ENCODE data around the gene ETHE1.

The ETHE1 gene, protein sequence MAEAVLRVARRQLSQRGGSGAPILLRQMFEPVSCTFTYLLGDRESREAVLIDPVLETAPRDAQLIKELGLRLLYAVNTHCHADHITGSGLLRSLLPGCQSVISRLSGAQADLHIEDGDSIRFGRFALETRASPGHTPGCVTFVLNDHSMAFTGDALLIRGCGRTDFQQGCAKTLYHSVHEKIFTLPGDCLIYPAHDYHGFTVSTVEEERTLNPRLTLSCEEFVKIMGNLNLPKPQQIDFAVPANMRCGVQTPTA

DNA sequence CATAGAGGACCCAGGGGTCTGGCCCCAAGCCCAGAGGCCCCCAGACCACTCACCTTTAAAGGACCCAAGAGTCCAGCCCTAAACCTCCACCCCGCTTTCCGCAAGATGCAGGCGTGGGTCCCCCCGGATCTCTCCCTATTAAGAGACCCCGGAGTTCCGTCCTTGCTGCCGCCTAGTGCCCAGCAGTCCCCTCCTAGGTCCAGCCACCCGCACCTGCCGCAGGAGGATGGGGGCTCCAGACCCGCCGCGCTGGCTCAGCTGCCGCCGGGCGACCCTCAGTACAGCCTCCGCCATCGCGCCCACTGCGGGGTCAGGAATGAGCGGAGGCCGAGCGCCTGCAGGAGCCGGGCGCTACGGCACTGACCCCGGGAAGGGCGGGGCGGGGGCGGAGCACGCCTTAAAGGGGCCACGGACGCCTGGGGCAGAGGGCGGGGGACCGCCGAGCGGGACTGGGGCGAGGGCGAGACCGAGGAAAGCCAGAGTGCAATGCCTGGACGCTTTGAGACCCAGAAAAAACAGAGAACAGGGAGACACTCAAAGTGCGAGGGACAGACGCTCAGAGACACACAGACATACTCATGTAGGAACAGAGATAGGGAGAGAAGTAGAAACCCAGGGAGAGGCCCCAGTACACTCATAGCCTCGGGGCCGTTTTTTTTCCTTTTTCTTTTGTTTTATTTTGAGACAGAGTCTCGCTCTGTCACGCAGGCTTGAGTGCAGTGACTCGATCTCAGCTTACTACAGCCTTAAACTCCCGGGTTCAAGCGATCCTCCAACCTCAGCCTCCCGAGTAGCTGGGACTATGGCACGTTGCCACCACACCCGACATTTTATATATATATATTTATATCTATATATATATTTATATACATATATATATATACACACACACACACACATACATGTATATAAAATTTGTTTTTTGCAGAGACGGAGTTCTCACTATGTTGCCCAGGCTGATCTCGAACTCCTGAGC is at the start of gene ETHE1:
Gene ETHE1 (minus strand): TSS at position 318 of the 976 bp plus-strand sequence. CDS start 24 bp downstream, at position 294.
- H3K27ac ChIP-seq: no peak within 1 kb of the TSS
- peak within 1 kb of the TSS; percentile 69 for H3K9ac ChIP-seq (ENCODE audit: insufficient read length)
- no peaks in the 10 kb centered on the region for H3K9me3 ChIP-seq (ENCODE audit: low read depth, low read length)
- TF ChIP-seq POLR2AphosphoS5 (IDR thresholded peaks at IDR 0.05; ENCODE audit: borderline replicate concordance, low read depth, low read length): peak; percentile 76; the same call in 1 of the 2 replicates
- TF ChIP-seq FOXP2 (optimal IDR thresholded peaks at IDR 0.05; ENCODE audit: control extremely low read depth, extremely low read length, insufficient read depth): no peak
- no peaks in the 10 kb centered on the region for H3K36me3 ChIP-seq (ENCODE audit: insufficient read depth, low read length)
- DNase-seq (ENCODE audit: low read depth, low spot score): no peak
- peak within 1 kb of the TSS; percentile 83 for H3K4me3 ChIP-seq

DNA sequence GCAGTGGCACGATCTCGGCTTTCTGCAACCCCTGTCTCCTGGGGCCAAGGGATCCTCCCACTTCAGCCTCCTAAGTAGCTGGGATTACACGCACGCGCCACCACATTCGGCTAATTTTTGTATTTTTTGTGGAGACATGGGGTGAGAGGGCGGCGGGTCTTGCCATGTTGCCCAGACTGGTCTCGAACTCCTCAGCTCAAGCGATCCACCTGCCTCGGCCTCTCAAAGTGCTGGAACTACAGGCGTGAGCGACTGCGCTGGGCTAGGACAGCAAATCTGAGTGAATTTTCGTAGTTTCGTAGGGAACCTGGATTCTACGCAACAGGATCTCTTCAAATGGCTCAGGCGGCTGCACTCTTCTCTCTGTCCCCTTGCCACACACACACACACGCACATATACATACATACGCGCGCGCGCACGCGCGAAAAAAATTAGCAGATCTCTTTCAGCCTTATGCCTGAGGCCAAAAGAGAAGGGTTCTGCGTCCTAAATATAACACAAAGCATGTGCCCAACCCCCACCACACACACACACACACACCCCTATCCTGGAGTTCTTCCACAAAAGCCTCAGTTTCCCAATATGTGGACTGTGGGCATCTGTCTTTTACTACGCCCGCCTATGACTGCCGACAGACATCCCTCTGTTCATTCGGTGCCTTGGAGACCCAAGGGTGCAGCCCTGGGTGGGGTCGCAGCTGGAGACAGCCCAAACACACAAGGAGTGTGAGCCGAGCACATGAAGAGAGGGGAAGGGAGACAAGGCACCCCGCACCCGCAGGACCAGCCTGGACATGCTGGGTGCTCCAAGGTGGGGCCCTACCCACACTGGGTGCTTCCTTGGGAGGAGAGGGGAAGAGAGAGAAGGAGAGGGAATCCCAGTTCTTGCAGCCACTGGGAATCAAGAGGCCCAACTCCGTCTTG is 49.2 kb upstream of the ETHE1 start:
- no peak for DNase-seq (ENCODE audit: low read depth, low spot score)
- Histone ChIP-seq H3K9ac (ENCODE audit: insufficient read length) (peak overlapping the region; percentile 22), H3K9me3 (ENCODE audit: low read depth, low read length) (no peaks in the 10 kb centered on the region), H3K36me3 (ENCODE audit: insufficient read depth, low read length) (no peaks in the 10 kb centered on the region; the same call in 1 of the 2 replicates), H3K4me3 (peak overlapping the region; percentile 53; the same call in 1 of the 2 replicates), H3K27ac (peak overlapping the region; percentile 48; the same call in 1 of the 2 replicates)
- TF ChIP-seq FOXP2 (optimal IDR thresholded peaks at IDR 0.05; ENCODE audit: control extremely low read depth, extremely low read length, insufficient read depth) (no peak), EZH2 (IDR thresholded peaks at IDR 0.05) (no peak), POLR2AphosphoS5 (IDR thresholded peaks at IDR 0.05; ENCODE audit: borderline replicate concordance, low read depth, low read length) (no peak)

DNA sequence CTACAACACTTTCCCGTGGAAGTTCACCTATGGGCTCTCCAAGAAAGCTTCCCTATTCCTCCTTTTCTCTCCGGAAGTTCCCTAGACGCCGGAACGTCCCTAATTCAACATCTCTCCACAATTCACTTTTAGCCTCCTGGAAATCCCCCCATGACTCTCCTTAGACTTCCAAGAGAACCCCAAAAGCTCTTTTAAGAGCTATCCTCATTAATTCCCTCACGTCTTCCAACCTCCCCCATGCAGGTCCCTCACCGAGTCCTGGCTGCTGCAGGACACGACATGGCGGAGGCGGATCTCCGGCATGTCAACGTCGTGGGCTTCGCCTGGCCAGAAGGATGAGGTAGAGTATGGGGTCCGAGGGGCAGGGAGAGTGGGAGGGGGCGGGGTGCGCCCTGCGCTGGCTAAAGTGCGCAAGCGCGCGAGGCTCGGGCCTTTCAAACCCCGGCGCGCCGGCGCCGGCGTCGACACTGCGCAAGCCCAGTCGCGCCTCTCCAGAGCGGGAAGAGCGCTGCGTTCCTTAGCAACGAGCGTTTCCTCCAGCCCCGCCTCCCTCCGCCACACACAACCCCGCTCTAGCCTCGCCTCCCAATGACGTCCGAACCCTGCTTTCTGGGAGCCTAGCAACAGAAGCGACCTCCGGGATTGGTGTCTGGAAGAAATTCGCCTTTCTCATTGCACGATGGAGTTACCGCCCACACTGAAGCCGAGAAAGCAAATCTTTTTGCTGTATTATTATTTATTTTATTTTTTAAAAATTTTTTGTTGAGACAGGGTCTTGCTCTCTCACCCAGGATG is 48.4 kb upstream of the ETHE1 start, which contains the start of the genes PINLYP and XRCC1:
Gene PINLYP (plus strand): TSS at position 646 of the 795 bp plus-strand sequence. CDS start 1,391 bp downstream, outside the sequence.
Gene XRCC1 (minus strand): TSS at position 372 of the 795 bp plus-strand sequence. CDS start 69 bp downstream, at position 303.
- no peaks in the 10 kb centered on the region for H3K9me3 ChIP-seq (ENCODE audit: low read depth, low read length)
- H3K27ac ChIP-seq: peak within 1 kb of the TSS; percentile 48; the same call in 1 of the 2 replicates
- H3K9ac ChIP-seq (ENCODE audit: insufficient read length): peak within 1 kb of the TSS; percentile 84
- DNase-seq (ENCODE audit: low read depth, low spot score): peak; percentile 88
- no peaks in the 10 kb centered on the region; the same call in 1 of the 2 replicates for H3K36me3 ChIP-seq (ENCODE audit: insufficient read depth, low read length)
- H3K4me3 ChIP-seq: peak within 1 kb of the TSS; percentile 80
- TF ChIP-seq EZH2 (IDR thresholded peaks at IDR 0.05) (no peak), POLR2AphosphoS5 (IDR thresholded peaks at IDR 0.05; ENCODE audit: borderline replicate concordance, low read depth, low read length) (peak; percentile 85)

DNA sequence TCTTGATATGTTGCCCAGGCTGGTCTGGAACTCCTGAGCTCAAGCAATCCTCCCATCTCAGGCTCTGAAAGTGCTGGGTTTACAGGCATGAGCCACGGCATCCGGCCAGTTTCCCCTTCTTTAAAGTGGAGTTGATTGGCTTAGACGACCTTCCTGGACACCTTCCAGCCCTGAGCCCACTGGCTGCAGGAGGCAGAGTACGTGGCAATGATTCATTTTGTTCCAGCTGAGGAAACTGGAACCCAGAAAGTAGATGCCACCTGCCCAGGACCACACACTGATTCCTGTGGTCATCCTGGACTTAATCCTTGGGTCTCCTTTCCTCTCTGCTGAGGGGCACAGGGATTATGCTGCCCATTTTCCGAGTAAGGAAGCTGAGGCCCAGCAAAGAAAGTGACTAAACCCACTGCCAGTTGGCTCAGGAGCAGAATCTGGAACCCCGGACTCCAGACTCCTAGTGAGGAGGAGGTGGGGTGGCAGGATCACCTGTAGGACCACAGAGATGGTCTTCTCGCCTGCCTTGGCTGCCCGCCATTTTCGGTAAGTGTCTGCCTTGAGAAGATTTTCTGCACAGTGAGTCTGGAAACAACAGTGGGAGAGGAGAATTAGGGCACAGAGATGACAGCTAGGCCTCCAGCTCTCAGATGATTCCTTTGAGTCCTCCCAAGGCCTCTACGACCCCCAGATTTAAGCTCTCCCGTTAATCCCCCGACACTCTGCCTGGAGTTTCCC is 47.6 kb upstream of the ETHE1 start:
- no peaks in the 10 kb centered on the region; the same call in 1 of the 2 replicates for H3K36me3 ChIP-seq (ENCODE audit: insufficient read depth, low read length)
- H3K4me3 ChIP-seq: peak overlapping the region; percentile 80
- peak overlapping the region; percentile 84 for H3K9ac ChIP-seq (ENCODE audit: insufficient read length)
- no peak for DNase-seq (ENCODE audit: low read depth, low spot score)
- H3K9me3 ChIP-seq (ENCODE audit: low read depth, low read length): no peaks in the 10 kb centered on the region
- 0 out of 2 replicates have a peak overlapping the region, but pooled peaks have one; percentile 14 for H3K27ac ChIP-seq
- no peak for TF ChIP-seq FOXP2 (optimal IDR thresholded peaks at IDR 0.05; ENCODE audit: control extremely low read depth, extremely low read length, insufficient read depth)
- TF ChIP-seq EZH2 (IDR thresholded peaks at IDR 0.05): no peak
- TF ChIP-seq POLR2AphosphoS5 (IDR thresholded peaks at IDR 0.05; ENCODE audit: borderline replicate concordance, low read depth, low read length): no peak

DNA sequence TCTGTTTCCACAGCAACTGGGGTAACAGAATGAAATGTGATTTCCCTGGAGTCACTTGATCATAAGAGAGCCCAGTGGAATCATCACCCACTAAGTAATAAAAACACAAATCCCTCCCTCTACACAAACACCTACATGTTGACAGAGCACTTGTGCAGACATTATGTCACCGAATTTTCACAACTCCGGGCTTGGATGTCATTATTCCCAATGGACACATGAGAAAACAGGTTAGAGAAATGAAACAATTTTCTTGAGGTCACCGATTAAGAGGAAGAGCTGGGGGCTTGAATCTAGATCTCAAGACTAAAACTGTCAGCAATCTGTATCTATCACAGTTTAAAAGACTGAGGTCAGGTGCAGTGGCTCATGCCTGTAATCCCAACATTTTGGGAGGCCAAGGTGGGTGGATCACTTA is 45.2 kb upstream of the ETHE1 start:
- Histone ChIP-seq H3K9me3 (ENCODE audit: low read depth, low read length) (no peaks in the 10 kb centered on the region), H3K27ac (no peak overlapping the region), H3K4me3 (no peak overlapping the region), H3K9ac (ENCODE audit: insufficient read length) (no peak overlapping the region), H3K36me3 (ENCODE audit: insufficient read depth, low read length) (no peaks in the 10 kb centered on the region; the same call in 1 of the 2 replicates)
- TF ChIP-seq FOXP2 (optimal IDR thresholded peaks at IDR 0.05; ENCODE audit: control extremely low read depth, extremely low read length, insufficient read depth) (no peak), EZH2 (IDR thresholded peaks at IDR 0.05) (no peak), POLR2AphosphoS5 (IDR thresholded peaks at IDR 0.05; ENCODE audit: borderline replicate concordance, low read depth, low read length) (no peak)
- DNase-seq (ENCODE audit: low read depth, low spot score): no peak

DNA sequence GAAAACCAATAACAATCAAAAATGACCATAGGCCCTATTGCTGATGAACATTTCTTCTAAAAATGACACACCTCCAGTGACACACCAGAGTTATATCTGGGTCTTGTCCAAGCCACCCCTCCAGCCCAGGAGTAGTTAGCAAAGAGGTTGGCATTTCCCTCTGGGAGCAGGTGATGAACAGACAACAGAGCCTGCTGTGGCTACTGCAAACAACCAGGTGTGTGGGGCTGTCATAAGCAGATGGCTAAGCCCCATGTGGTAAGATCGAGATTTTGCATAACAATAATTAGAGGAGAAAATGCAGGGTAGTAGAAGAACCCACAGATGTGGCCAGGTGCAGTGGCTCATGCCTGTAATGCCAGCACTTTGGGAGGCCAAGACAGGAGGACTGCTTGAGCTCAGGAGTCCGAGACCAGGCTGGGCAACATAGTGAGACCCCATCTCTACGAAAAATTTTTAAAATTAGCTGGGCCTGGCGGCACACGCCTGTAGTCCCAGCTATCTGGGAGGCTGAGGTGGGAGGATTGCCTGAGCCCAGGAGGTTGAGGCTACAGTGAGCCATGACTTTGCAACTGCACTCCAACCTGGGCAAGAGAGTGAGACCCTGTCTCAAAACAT is 43.3 kb upstream of the ETHE1 start:
- no peak for DNase-seq (ENCODE audit: low read depth, low spot score)
- Histone ChIP-seq H3K36me3 (ENCODE audit: insufficient read depth, low read length) (no peaks in the 10 kb centered on the region; the same call in 1 of the 2 replicates), H3K9me3 (ENCODE audit: low read depth, low read length) (no peaks in the 10 kb centered on the region), H3K4me3 (no peak overlapping the region), H3K9ac (ENCODE audit: insufficient read length) (no peak overlapping the region), H3K27ac (no peak overlapping the region)
- TF ChIP-seq POLR2AphosphoS5 (IDR thresholded peaks at IDR 0.05; ENCODE audit: borderline replicate concordance, low read depth, low read length) (no peak), EZH2 (IDR thresholded peaks at IDR 0.05) (no peak), FOXP2 (optimal IDR thresholded peaks at IDR 0.05; ENCODE audit: control extremely low read depth, extremely low read length, insufficient read depth) (no peak)

Measured in SK-N-MC (cell line).